Duodenal mucosa (tissue), 2 donors: ENCODE results near the gene STIMATE.

ENCODE experiments used
- H3K27ac ChIP-seq: one replicate; pipeline ENCODE4 v1.7.0; 2013; ENCODE audit warnings: low read depth, low read length
- H3K27me3 ChIP-seq, 2 donors: one replicate each; pipeline ENCODE4 v1.7.0; 2013; ENCODE audit warnings: low read length in 2 of 2, control low read depth in 1 of 2; ENCODE audit not compliant: insufficient read depth in 2 of 2, control insufficient read depth in 1 of 2
- H3K36me3 ChIP-seq, 2 donors: one replicate each; pipeline ENCODE4 v1.7.0; 2013; ENCODE audit warnings: low read length in 2 of 2, control low read depth in 1 of 2; ENCODE audit not compliant: insufficient read depth in 2 of 2, control insufficient read depth in 1 of 2
- H3K4me1 ChIP-seq, 2 donors: one replicate each; pipeline ENCODE4 v1.7.0; 2013; ENCODE audit warnings: low read length in 2 of 2, control low read depth in 1 of 2; ENCODE audit not compliant: insufficient read depth in 2 of 2, control insufficient read depth in 1 of 2
- H3K4me3 ChIP-seq, 2 donors: one replicate each; pipeline ENCODE4 v1.7.0; 2013; ENCODE audit warnings: low read length in 2 of 2, low read depth in 1 of 2
- H3K9ac ChIP-seq, 2 donors: one replicate each; pipeline ENCODE4 v1.7.0; 2013; ENCODE audit warnings: low read length in 2 of 2, low read depth in 1 of 2
- H3K9me3 ChIP-seq, 2 donors: one replicate each; pipeline ENCODE4 v1.7.0; 2013; ENCODE audit warnings: low read length in 2 of 2, control low read depth in 1 of 2; ENCODE audit not compliant: control insufficient read depth in 1 of 2

STIMATE gene

DNA sequence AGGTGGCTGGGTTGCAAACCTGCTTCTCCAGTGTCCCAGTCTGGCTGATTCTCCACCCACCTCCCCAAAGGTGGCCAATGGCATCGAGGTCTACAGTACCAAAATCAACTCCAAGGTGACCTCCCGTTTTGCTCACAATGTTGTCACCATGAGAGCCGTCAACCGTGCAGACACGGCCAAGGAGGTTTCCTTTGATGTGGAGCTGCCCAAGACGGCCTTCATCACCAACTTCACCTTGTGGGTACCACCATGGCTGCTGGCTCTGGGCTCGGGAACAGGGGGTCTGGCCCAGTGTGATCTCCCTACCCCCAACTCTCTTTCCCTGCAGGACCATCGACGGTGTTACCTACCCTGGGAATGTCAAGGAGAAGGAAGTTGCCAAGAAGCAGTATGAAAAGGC is 100.9 kb downstream of the STIMATE start:
- H3K27me3 ChIP-seq, result no peaks in the 10 kb centered on the region

DNA sequence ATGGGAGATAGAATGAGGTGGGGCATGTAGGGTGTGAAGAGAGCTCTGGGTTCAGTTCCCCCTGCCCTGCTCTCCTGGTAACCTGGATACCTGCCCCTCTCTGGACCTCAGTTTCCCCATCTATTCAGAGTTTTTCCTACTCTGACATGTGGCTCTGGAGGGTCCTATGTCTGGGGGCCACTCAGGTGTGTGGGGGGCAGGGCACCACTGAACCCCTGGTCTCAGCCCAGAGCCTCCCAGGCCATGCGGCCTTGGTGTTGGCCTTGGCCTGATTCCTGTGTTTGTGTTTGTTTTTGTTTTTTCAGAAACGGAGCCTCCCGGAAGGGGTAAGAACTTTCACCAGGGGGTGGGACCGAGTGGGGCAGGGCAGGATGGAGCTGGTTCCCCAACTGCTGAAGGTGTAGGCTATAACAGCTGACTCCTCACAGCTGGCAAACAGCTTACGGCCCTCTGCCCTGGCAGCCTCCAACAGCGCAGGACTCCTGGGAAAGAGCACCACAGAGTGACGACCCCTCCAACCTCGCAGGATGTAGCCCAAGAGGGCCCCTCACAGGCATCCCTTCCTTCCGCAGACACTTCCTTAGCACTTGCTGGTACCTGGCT is 101.9 kb downstream of the STIMATE start:
- no peak overlapping the region for H3K27ac ChIP-seq
- H3K36me3 ChIP-seq, result no peaks in the 10 kb centered on the region
- no peaks in the 10 kb centered on the region for H3K9me3 ChIP-seq
- H3K4me3 ChIP-seq, result no peak overlapping the region
- no peaks in the 10 kb centered on the region for H3K27me3 ChIP-seq
- H3K4me1 ChIP-seq, result no peaks in the 10 kb centered on the region
- no peak overlapping the region for H3K9ac ChIP-seq

More for the DNA sequence above, 100.9 kb downstream of the STIMATE start:
- no peaks in the 10 kb centered on the region for H3K9me3 ChIP-seq
- H3K36me3 ChIP-seq, result no peaks in the 10 kb centered on the region
- no peak overlapping the region for H3K4me3 ChIP-seq
- H3K9ac ChIP-seq, result no peak overlapping the region
- no peaks in the 10 kb centered on the region for H3K4me1 ChIP-seq
- no peak overlapping the region for H3K27ac ChIP-seq

- Histone ChIP-seq H3K36me3 (no peaks in the 10 kb centered on the region), H3K27me3 (no peaks in the 10 kb centered on the region), H3K9ac (no peak within 1 kb of the TSS), H3K27ac (no peak within 1 kb of the TSS), H3K4me3 (no peak within 1 kb of the TSS), H3K9me3 (no peaks in the 10 kb centered on the region), H3K4me1 (no peaks in the 10 kb centered on the region)
Measured at GRCh38 chr3:52794612-52795099, 102.7 kb downstream of the STIMATE start, which contains the start of gene ITIH3. ITIH3 (plus strand) TSS chr3:52794796; CDS start chr3:52794804, 8 bp downstream.

GRCh38 chr3:52793702-52794611 is 103.4 kb downstream of the STIMATE start:
- no peak overlapping the region for H3K4me3 ChIP-seq
- no peak overlapping the region for H3K27ac ChIP-seq
- no peaks in the 10 kb centered on the region for H3K36me3 ChIP-seq
- H3K27me3 ChIP-seq, result no peaks in the 10 kb centered on the region
- H3K9me3 ChIP-seq, result no peaks in the 10 kb centered on the region
- no peaks in the 10 kb centered on the region for H3K4me1 ChIP-seq
- no peak overlapping the region for H3K9ac ChIP-seq

DNA sequence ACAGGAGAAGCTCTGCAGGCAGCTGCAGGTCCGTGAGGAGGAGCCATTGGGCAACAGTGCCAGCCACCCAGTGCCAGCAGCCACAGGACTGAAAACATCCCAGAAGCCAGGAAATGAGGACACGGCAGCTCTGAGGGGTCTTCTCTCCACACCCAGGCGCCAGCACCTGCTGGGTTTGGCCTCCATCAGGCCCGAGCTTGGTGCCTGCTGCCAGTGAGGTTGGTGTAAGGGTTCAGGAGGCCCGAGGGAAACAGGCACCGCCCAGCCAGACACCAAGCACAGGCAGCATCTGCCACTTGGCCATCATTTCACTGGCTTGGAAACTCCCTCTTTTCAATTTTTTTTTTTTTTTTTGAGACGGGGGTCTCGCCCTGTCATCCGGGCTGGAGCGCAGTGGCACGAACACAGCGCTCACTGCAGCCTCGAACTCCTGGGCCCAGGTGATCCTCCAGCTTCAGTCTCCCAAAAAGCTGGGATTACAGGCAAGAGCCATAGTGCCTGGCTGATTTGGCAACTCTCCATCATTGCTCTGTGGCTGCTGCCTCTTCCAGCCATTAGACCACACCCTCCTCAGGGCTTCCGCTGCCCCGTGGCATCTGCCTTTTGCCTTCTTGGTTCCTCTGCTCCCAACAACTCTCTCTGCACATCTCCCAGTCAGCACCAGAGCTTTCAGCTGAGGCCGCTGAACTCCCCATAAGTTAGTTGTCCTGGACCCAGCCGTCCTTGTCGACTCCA is 104.2 kb downstream of the STIMATE start:
- H3K9me3 ChIP-seq, result no peaks in the 10 kb centered on the region
- H3K4me3 ChIP-seq, result no peak overlapping the region
- no peaks in the 10 kb centered on the region for H3K36me3 ChIP-seq
- no peaks in the 10 kb centered on the region for H3K27me3 ChIP-seq
- H3K9ac ChIP-seq, result no peak overlapping the region
- H3K27ac ChIP-seq, result no peak overlapping the region
- no peaks in the 10 kb centered on the region for H3K4me1 ChIP-seq

- Histone ChIP-seq H3K9me3 (no peaks in the 10 kb centered on the region), H3K4me1 (no peaks in the 10 kb centered on the region), H3K9ac (no peak overlapping the region), H3K36me3 (no peaks in the 10 kb centered on the region), H3K27me3 (no peaks in the 10 kb centered on the region), H3K4me3 (no peak overlapping the region), H3K27ac (no peak overlapping the region)
Measured at GRCh38 chr3:52792413-52792812, 104.9 kb downstream of the STIMATE start.

- Histone ChIP-seq H3K9ac (no peak overlapping the region), H3K36me3 (no peaks in the 10 kb centered on the region), H3K27me3 (no peaks in the 10 kb centered on the region), H3K9me3 (no peaks in the 10 kb centered on the region), H3K27ac (no peak overlapping the region), H3K4me3 (no peak overlapping the region), H3K4me1 (no peaks in the 10 kb centered on the region)
Measured at GRCh38 chr3:52791928-52792327, 105.4 kb downstream of the STIMATE start.

- Histone ChIP-seq H3K9ac (no peak overlapping the region), H3K9me3 (no peaks in the 10 kb centered on the region), H3K36me3 (no peaks in the 10 kb centered on the region), H3K27me3 (no peaks in the 10 kb centered on the region), H3K4me3 (no peak overlapping the region), H3K27ac (no peak overlapping the region), H3K4me1 (no peaks in the 10 kb centered on the region)
Measured at GRCh38 chr3:52791366-52791765, 106.0 kb downstream of the STIMATE start.

- H3K27ac ChIP-seq, result no peak overlapping the region
- H3K36me3 ChIP-seq, result no peaks in the 10 kb centered on the region
- H3K9me3 ChIP-seq, result no peaks in the 10 kb centered on the region
- H3K27me3 ChIP-seq, result no peaks in the 10 kb centered on the region
- H3K9ac ChIP-seq, result no peak overlapping the region
- no peaks in the 10 kb centered on the region for H3K4me1 ChIP-seq
- H3K4me3 ChIP-seq, result no peak overlapping the region
Measured at GRCh38 chr3:52790741-52791140, 106.6 kb downstream of the STIMATE start.

- Histone ChIP-seq H3K4me3 (no peak overlapping the region), H3K9ac (no peak overlapping the region), H3K27ac (no peak overlapping the region), H3K9me3 (no peaks in the 10 kb centered on the region), H3K36me3 (no peaks in the 10 kb centered on the region), H3K27me3 (no peaks in the 10 kb centered on the region), H3K4me1 (no peaks in the 10 kb centered on the region)
Measured at GRCh38 chr3:52790337-52790736, 107.0 kb downstream of the STIMATE start.
